GM23338 (cell line): ENCODE measurements around the gene NSMCE1.

Experiments
- CREB1 ChIP-seq: fragments of 250-450 bp; sonication (Bioruptor Pico); IDR thresholded peaks from 2 replicates; pipeline ENCODE4 v1.5.0; 2020; ENCODE audit warnings: low read depth, mild to moderate bottlenecking, moderate library complexity
- CTCF ChIP-seq, 2 experiments: fragments of 200-600 bp in 1 of 2; sonication (generic) in 1 of 2; conservative IDR thresholded peaks; 2 replicates each; pipeline versions ENCODE4 v1.5.1 to v1.6.1; 2016 to 2017; ENCODE audit warnings: antibody characterized with exemption in 2 of 2, low read depth in 2 of 2, mild to moderate bottlenecking in 2 of 2, moderate library complexity in 1 of 2
- EZH2 ChIP-seq: fragments of 200-600 bp; sonication (generic); IDR thresholded peaks from one replicate; pipeline ENCODE4 v1.8.0; 2017; ENCODE audit warnings: antibody characterized with exemption, mild to moderate bottlenecking, low read depth; ENCODE audit not compliant: unreplicated experiment
- EZH2phosphoT487 ChIP-seq: fragments of 200-600 bp; sonication (generic); IDR thresholded peaks from one replicate; pipeline ENCODE4 v1.8.1; 2018; ENCODE audit warnings: antibody characterized with exemption; ENCODE audit not compliant: unreplicated experiment
- POLR2AphosphoS5 ChIP-seq: IDR thresholded peaks from 2 replicates; pipeline ENCODE4 v1.6.1; 2016; ENCODE audit warnings: antibody characterized with exemption, low read depth

DNA sequence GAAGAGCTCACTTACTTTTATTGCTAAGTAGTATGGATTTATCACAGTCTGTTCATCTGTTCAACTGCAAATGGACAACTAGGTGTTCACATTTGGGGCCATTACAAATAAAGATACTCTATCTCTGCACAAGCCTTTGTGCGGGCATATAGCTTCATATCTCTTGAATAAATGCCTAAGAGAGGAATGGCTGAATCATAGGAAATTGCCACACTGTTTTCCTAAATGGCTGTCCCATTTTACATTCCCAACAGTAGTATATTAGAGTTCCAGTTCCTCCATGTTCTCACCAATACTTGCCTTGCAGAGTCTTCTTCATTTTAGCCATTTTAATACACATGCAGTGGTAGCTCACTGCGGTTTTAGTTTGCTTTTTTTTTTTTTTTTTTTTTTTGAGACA, 20.5 kb downstream of the NSMCE1 start:
- TF ChIP-seq EZH2 = no peak
- TF ChIP-seq CTCF (conservative IDR thresholded peaks at IDR 0.05; ENCODE audit: low read depth in 2 of 2) = no peak
- no peak for TF ChIP-seq POLR2AphosphoS5
- no peak for TF ChIP-seq CREB1 (CRISPR knock-in tag)
- no peak for TF ChIP-seq EZH2phosphoT487
